Ascending aorta (tissue), 2 donors: ENCODE data around the gene C1QL4. TPM values are rescaled to one million over a fixed set of nuclear protein-coding genes. Genes with fewer than 3 reads are reported as not detected.

Experiments
- DNase-seq, 2 donors: peaks; one replicate each; pipeline ENCODE4 v3.0.0-alpha.2; 2019; ENCODE audit warnings: low spot score in 2 of 2
- H3K27ac ChIP-seq, 2 donors: fragments of 200-600 bp; sonication (generic); one replicate each; pipeline ENCODE4 v1.5.1; 2016 to 2017; ENCODE audit warnings: mild to moderate bottlenecking in 1 of 2
- H3K27me3 ChIP-seq: fragments of 200-600 bp; sonication (generic); one replicate; pipeline ENCODE4 v1.5.1; 2017
- H3K36me3 ChIP-seq, 2 donors: fragments of 200-600 bp; sonication (generic); one replicate each; pipeline ENCODE4 v1.5.1; 2016
- H3K4me1 ChIP-seq, 2 donors: fragments of 200-600 bp; sonication (generic); one replicate each; pipeline ENCODE4 v1.5.1; 2016 to 2017; ENCODE audit warnings: mild to moderate bottlenecking in 1 of 2
- H3K4me3 ChIP-seq, 2 donors: fragments of 200-600 bp; sonication (generic); one replicate each; pipeline ENCODE4 v1.5.1; 2016 to 2017; ENCODE audit warnings: mild to moderate bottlenecking in 1 of 2
- H3K9me3 ChIP-seq, 2 donors: fragments of 200-600 bp; sonication (generic); one replicate each; pipeline ENCODE4 v1.5.1; 2016
- intact Hi-C: fragments of 100-400 bp; cut with DNase I; formaldehyde crosslinking; loops from one replicate; pipeline ENCODE4 v1.15.1; 2023
- total RNA-seq: library from RNA; depleted of rRNA; stranded (reverse); fragments of >200 nt; gene quantifications from one replicate; pipeline ENCODE4 v1.1.0, GENCODE V29; 2016
- TF ChIP-seq, protein P1 (sequence below), 3 experiments: fragments of 200-600 bp in 2 of 3; fragments of 450-650 bp in 1 of 3; sonication (generic) in 2 of 3; IDR thresholded peaks; one replicate each; pipeline ENCODE4 v1.5.1; 2016 to 2019; ENCODE audit warnings: antibody characterized with exemption in 3 of 3, mild to moderate bottlenecking in 1 of 3, moderate library complexity in 1 of 3

C1QL4 gene
- total RNA-seq, 1 donor from 2014 or later = not detected

DNA sequence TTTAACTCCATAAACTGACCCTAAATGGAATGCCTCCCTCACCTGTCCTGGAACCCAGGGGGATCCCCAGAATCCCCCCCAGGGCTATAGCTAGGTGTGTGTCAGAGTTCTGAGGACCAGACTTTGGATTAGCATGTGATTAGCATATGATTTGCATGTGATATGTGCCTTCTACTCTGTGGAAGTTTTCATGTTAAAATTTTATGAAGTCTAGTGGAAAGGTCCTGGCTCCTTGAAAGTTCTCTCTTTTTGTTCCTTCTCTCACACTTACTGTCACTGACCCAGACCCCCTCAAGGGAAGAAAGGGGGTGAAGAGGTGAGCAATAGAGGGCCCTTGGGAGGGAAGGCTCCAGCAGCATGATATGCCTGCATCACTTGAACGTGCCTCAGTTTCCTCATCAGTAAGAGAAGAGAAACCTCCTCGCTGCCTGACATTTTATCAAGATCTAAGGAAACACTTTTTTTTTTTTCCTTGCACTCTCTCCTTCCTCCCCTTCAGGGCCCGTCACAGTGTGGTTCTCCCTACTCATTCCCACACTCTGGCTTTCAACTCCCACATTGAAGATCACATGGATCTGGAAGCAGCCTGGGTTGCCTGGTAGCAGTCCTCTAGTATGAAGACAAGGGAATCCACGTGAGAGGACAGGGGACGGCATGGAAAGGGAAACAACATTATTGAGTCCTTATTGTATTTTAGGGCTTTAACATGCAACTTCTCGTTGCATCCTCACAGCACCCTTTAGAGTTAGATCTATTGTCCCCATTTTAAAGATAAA, 3.3 kb upstream of the C1QL4 start:
- Histone ChIP-seq H3K4me1 (peaks cover 13 to 23% of the 10 kb centered on the region in 2 donors), H3K4me3 (no peak overlapping the region), H3K27me3 (peaks cover 19% of the 10 kb centered on the region), H3K36me3 (no peaks in the 10 kb centered on the region), H3K9me3 (no peaks in the 10 kb centered on the region), H3K27ac (no peak overlapping the region)
- TF ChIP-seq, protein P1, sequence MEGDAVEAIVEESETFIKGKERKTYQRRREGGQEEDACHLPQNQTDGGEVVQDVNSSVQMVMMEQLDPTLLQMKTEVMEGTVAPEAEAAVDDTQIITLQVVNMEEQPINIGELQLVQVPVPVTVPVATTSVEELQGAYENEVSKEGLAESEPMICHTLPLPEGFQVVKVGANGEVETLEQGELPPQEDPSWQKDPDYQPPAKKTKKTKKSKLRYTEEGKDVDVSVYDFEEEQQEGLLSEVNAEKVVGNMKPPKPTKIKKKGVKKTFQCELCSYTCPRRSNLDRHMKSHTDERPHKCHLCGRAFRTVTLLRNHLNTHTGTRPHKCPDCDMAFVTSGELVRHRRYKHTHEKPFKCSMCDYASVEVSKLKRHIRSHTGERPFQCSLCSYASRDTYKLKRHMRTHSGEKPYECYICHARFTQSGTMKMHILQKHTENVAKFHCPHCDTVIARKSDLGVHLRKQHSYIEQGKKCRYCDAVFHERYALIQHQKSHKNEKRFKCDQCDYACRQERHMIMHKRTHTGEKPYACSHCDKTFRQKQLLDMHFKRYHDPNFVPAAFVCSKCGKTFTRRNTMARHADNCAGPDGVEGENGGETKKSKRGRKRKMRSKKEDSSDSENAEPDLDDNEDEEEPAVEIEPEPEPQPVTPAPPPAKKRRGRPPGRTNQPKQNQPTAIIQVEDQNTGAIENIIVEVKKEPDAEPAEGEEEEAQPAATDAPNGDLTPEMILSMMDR (IDR thresholded peaks at IDR 0.05) = no peak
- intact Hi-C loops = loop anchor here (10.0 kb wide), 1 partner anchor 275 kb away; the partner anchor contains the start of genes KMT2D and RHEBL1
- no peak for DNase-seq

DNA sequence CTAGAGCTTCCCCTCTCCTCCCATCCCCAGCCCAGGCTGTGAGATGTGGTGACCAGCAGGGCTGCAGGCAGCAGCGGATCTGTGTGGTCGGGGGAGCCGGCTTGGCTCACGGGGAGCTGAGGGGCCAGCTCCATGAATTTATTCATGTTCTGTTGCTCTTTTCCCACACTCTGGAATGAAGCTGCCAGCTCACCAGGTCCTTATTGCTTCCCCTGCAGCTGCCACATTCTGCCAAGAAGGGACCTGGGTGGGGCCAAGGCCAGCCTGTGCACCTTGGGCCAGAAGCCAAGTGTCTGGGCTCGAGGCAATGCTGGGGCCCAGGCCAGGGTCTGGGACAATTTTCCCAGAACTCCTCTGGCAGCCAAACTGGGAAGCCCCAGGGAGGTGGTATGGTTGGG, 2.5 kb upstream of the C1QL4 start:
- intact Hi-C loops = no loop called here
- TF ChIP-seq, protein P1 (IDR thresholded peaks at IDR 0.05) = no peak
- H3K4me3 ChIP-seq = no peak overlapping the region
- H3K36me3 ChIP-seq = no peaks in the 10 kb centered on the region
- H3K27me3 ChIP-seq = peaks cover 17% of the 10 kb centered on the region
- H3K9me3 ChIP-seq = no peaks in the 10 kb centered on the region
- H3K4me1 ChIP-seq = peaks cover 11 to 18% of the 10 kb centered on the region in 2 donors
- DNase-seq = no peak
- H3K27ac ChIP-seq = no peak overlapping the region

DNA sequence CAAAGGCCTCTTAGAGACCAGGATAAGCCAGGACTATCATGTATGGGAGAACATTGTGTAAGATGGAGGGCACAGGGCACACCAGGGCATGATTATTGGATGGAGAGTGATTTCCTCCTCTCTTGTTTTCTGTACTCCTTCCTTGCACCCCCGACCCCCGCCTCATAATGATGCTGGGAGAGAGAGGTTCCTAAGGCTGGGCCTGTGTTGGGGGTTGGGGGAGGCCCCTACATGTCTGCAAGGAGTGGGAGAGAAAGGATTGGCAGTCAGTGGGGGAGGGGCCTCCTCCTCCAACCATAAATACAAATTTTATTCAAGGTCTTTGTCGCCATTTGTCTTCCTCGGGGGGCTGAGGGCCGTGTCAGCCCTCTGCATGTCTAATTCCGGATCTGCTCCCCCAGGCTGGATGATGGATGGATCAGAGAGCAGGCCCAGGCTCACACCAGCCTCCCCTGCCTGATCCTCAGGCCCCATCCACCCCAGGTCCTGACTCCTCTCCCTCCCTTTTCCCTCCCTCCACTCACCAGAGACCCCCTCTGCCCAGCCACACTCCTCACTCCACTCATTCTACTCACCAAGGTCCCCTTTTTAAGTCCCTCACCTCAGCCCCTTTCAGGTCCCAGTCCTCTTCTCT, 2.0 kb upstream of the C1QL4 start:
- Histone ChIP-seq H3K27me3 (peaks cover 15% of the 10 kb centered on the region), H3K4me3 (no peak overlapping the region), H3K9me3 (no peaks in the 10 kb centered on the region), H3K27ac (no peak overlapping the region), H3K36me3 (no peaks in the 10 kb centered on the region), H3K4me1 (peaks cover 11 to 15% of the 10 kb centered on the region in 2 donors)
- TF ChIP-seq, protein P1 (IDR thresholded peaks at IDR 0.05) = no peak
- intact Hi-C loops = no loop called here
- no peak for DNase-seq

DNA sequence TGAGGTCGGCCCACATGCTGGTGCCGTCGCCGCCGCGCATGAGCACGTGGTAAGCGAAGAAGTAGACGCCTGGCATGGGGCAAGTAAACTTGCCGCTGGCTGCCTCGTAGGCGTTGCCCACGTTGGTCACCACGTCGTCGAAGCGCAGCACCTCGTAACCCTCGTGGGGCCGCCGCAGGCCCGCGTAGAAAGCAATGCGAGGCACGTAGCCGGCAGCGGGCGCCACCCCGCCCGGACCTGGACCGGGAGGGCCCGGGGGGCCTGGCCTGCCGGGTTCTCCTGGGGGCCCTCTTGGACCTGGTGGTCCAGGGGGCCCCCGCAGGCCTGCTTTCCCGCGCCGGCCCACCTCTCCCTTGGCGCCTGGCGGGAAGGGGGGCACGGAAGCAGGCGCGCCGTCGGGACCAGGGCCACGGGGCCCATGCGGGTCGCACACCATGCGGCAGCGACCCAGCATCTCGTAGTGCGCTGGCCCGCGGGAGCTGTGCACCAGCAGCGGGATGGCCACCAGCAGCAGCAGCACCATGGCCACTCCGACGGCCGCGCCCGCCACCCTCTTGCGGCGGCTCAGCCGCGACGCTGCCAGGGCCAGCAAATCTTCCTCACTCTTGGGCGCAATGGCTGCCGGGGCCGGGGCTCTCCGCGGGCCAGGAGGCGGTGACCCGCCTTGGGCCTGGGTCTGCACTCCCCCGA, 888 bp downstream of the C1QL4 start:
- TF ChIP-seq, protein P1 (IDR thresholded peaks at IDR 0.05) = no peak
- peaks cover 0 to 2% of the 10 kb centered on the region in 2 donors for H3K4me1 ChIP-seq
- peaks cover 13% of the 10 kb centered on the region for H3K27me3 ChIP-seq
- peak overlapping the region; percentile 38 to 55 for H3K4me3 ChIP-seq
- no peaks in the 10 kb centered on the region for H3K9me3 ChIP-seq
- no peaks in the 10 kb centered on the region for H3K36me3 ChIP-seq
- H3K27ac ChIP-seq = no peak overlapping the region
- intact Hi-C loops = loop anchor here (2.0 kb wide), 1 partner anchor 47 kb away; no protein-coding TSS in a partner anchor
- DNase-seq = no peak

DNA sequence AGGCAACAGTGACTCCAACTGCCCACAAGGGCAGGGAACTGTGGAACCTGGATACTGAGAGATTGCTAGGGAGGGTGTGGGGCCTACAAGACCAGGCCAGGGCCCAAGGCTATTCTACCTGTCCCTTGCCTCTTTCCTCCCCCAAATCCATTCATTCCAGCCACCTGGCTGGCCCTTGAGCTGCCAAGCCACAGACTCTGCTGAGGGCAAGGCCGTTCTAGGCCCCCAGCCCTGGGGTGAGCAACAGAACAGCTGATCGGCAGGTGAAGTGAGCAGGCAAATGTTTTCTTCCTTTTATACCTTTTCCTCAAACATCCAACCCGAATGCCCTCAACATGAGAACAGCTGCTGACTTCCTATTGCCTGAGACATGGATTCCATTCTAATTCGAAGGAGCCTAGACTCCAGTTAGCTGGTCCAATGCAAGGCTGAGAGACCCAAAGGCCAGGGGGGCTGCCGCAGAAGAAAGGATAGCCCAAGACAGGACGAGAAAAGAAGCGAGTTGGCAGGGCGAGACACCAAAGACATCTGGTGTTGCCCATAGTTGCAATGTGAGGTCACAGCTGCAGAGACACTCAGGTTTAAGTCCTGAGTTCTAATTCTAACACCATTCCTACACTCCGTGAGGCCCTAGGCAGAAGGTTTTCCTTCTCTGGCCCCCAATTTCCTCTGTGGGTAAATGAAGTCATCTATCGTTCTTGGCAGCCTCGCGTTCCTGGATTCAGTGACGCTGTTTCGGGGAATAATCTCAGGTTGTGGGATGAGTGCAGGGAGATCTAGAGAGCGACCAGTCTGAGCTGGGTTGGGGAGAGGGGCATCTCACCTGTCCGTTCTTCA, 1.7 kb downstream of the C1QL4 start:
- TF ChIP-seq, protein P1 (IDR thresholded peaks at IDR 0.05) = no peak
- H3K27me3 ChIP-seq = peaks cover 13% of the 10 kb centered on the region
- intact Hi-C loops = no loop called here
- DNase-seq = no peak
- H3K4me3 ChIP-seq = no peak overlapping the region
- H3K27ac ChIP-seq = no peak overlapping the region
- peaks cover 0 to 2% of the 10 kb centered on the region in 2 donors for H3K4me1 ChIP-seq
- no peaks in the 10 kb centered on the region for H3K9me3 ChIP-seq
- H3K36me3 ChIP-seq = no peaks in the 10 kb centered on the region
